ENCODE results near the gene LCE1A. TPM values are rescaled to one million over a fixed set of nuclear protein-coding genes. Genes with fewer than 3 reads are reported as not detected.

The LCE1A gene
- total and polyA plus RNA-seq, 2 experiments from 2014 or later: not detected

GRCh38 chr1:152796421-152796820, 30.9 kb upstream of the LCE1A start, which contains the start of gene LCE1D:
Gene LCE1D (plus strand): TSS chr1:152796721. CDS start chr1:152797795, 1,074 bp downstream.
- H3K4me1 ChIP-seq (ENCODE audit: low read depth): no peaks in the 10 kb centered on the region
- peaks cover 4% of the 10 kb centered on the region for H3K9me3 ChIP-seq (ENCODE audit: low read depth)
- no peaks in the 10 kb centered on the region for H3K27me3 ChIP-seq
- no peak within 1 kb of the TSS for H3K4me3 ChIP-seq
- no peak for DNase-seq (ENCODE audit: low read depth in 1 of 2, low spot score in 1 of 2)
- no peak within 1 kb of the TSS for H3K27ac ChIP-seq
- no peak for TF ChIP-seq CTCF (IDR thresholded peaks at IDR 0.05; ENCODE audit: low read depth, low read length)
- no peaks in the 10 kb centered on the region for H3K36me3 ChIP-seq

- Histone ChIP-seq H3K4me3 (no peak overlapping the region), H3K27ac (no peak overlapping the region), H3K27me3 (no peaks in the 10 kb centered on the region), H3K36me3 (no peaks in the 10 kb centered on the region), H3K9me3 (ENCODE audit: low read depth) (peaks cover 4% of the 10 kb centered on the region), H3K4me1 (ENCODE audit: low read depth) (no peaks in the 10 kb centered on the region)
- DNase-seq (ENCODE audit: low read depth in 1 of 2, low spot score in 1 of 2): no peak
- no peak for TF ChIP-seq CTCF (IDR thresholded peaks at IDR 0.05; ENCODE audit: low read depth, low read length)
These were observed 25.9 kb upstream of the LCE1A start for GRCh38 chr1:152801333-152801732.

GRCh38 chr1:152806576-152806975, 20.7 kb upstream of the LCE1A start, which contains the start of gene LCE1C:
Gene LCE1C (minus strand): TSS chr1:152806651. CDS start chr1:152805478, 1,173 bp downstream.
- Histone ChIP-seq H3K4me3 (no peak within 1 kb of the TSS), H3K27me3 (no peaks in the 10 kb centered on the region), H3K36me3 (no peaks in the 10 kb centered on the region), H3K9me3 (ENCODE audit: low read depth) (no peaks in the 10 kb centered on the region), H3K27ac (no peak within 1 kb of the TSS), H3K4me1 (ENCODE audit: low read depth) (no peaks in the 10 kb centered on the region)
- no peak for TF ChIP-seq CTCF (IDR thresholded peaks at IDR 0.05; ENCODE audit: low read depth, low read length)
- no peak for DNase-seq (ENCODE audit: low read depth in 1 of 2, low spot score in 1 of 2)

- no peaks in the 10 kb centered on the region for H3K36me3 ChIP-seq
- DNase-seq (ENCODE audit: low read depth in 1 of 2, low spot score in 1 of 2): no peak
- H3K4me3 ChIP-seq: no peak overlapping the region
- no peaks in the 10 kb centered on the region for H3K4me1 ChIP-seq (ENCODE audit: low read depth)
- no peak overlapping the region for H3K27ac ChIP-seq
- H3K9me3 ChIP-seq (ENCODE audit: low read depth): no peaks in the 10 kb centered on the region
- no peaks in the 10 kb centered on the region for H3K27me3 ChIP-seq
- TF ChIP-seq CTCF (IDR thresholded peaks at IDR 0.05; ENCODE audit: low read depth, low read length): no peak
These were observed 16.2 kb upstream of the LCE1A start for GRCh38 chr1:152811050-152811449.

- no peak within 1 kb of the TSS for H3K4me3 ChIP-seq
- H3K27ac ChIP-seq: no peak within 1 kb of the TSS
- H3K36me3 ChIP-seq: no peaks in the 10 kb centered on the region
- DNase-seq (ENCODE audit: low read depth in 1 of 2, low spot score in 1 of 2): no peak
- no peak for TF ChIP-seq CTCF (IDR thresholded peaks at IDR 0.05; ENCODE audit: low read depth, low read length)
- H3K27me3 ChIP-seq: no peaks in the 10 kb centered on the region
- no peaks in the 10 kb centered on the region for H3K9me3 ChIP-seq (ENCODE audit: low read depth)
- no peaks in the 10 kb centered on the region for H3K4me1 ChIP-seq (ENCODE audit: low read depth)
These were observed 15.6 kb upstream of the LCE1A start, which contains the start of gene LCE1B for GRCh38 chr1:152811671-152812070. Gene LCE1B (plus strand): TSS chr1:152811971. CDS start chr1:152812447, 476 bp downstream.

Measured in cardiac muscle cell (in vitro differentiated cells and primary cell).